H1 (cell line): ENCODE measurements around the gene AADACL2. TPM values are rescaled to one million over a fixed set of nuclear protein-coding genes. Genes with fewer than 3 reads are reported as not detected.

Source experiments
- CTCF ChIA-PET: fragments of 300-600 bp; sonication (Branson Sonifier 250); formaldehyde crosslinking; loops from one replicate; lab custom pipeline; 2021; ENCODE audit not compliant: partially characterized antibody; lab: Charles Lee
- POLR2A ChIA-PET: fragments of 300-600 bp; sonication (Branson Sonifier 250); formaldehyde crosslinking; loops from one replicate; lab custom pipeline; 2021; ENCODE audit warnings: inconsistent platforms; ENCODE audit not compliant: partially characterized antibody; lab: Charles Lee
- DNase-seq, 2 experiments: peaks; one replicate each; pipeline versions ENCODE4 v3.0.0 to v3.0.0-alpha.2; 2010 to 2022; ENCODE audit warnings: low spot score in 2 of 2, low read depth in 1 of 2, mixed read lengths in 1 of 2
- FAIRE-seq: peaks from 2 replicates; lab custom pipeline; 2011; peaks lifted over from hg19 to GRCh38; lab: Jason Lieb, UNC
- H2AFZ ChIP-seq: 2 replicates; pipeline ENCODE4 v1.8.1; 2012; ENCODE audit warnings: low read length, inconsistent platforms
- H2AK5ac ChIP-seq: 2 replicates; pipeline ENCODE4 v1.6.1; 2013; ENCODE audit warnings: low read depth, low read length
- H2BK120ac ChIP-seq: replicated peaks from 2 replicates; pipeline ENCODE3; 2013; ENCODE audit warnings: low read depth, low read length, inconsistent platforms
- H2BK12ac ChIP-seq: 2 replicates; pipeline ENCODE4 v1.6.1; 2013; ENCODE audit warnings: low read depth, low read length
- H2BK15ac ChIP-seq: 2 replicates; pipeline ENCODE4 v1.6.1; 2013; ENCODE audit warnings: low read length
- H2BK20ac ChIP-seq: 2 replicates; pipeline ENCODE4 v1.6.1; 2013; ENCODE audit warnings: low read length
- H2BK5ac ChIP-seq: 2 replicates; pipeline ENCODE4 v1.6.1; 2013; ENCODE audit warnings: low read depth, low read length
- H3K14ac ChIP-seq: 2 replicates; pipeline ENCODE4 v1.6.1; 2013; ENCODE audit warnings: inconsistent platforms; ENCODE audit not compliant: insufficient read length
- H3K18ac ChIP-seq: 2 replicates; pipeline ENCODE4 v1.6.1; 2013; ENCODE audit warnings: low read length; ENCODE audit errors: extremely low read depth
- H3K23ac ChIP-seq: 2 replicates; pipeline ENCODE4 v1.6.1; 2013; ENCODE audit warnings: inconsistent platforms; ENCODE audit not compliant: insufficient read length
- H3K23me2 ChIP-seq: 2 replicates; pipeline ENCODE4 v1.6.1; 2013; ENCODE audit warnings: low read depth, low read length
- H3K27ac ChIP-seq: 2 replicates; pipeline ENCODE4 v1.6.1; 2011; ENCODE audit warnings: low read depth, low read length, inconsistent platforms
- H3K27me3 ChIP-seq, 4 experiments: replicated peaks in 1 of 4; 1 replicate in 1 of 4; 2 replicates in 3 of 4; pipeline versions ENCODE4 v1.6.1 to v1.8.1; 2011 to 2013; ENCODE audit warnings: low read length in 3 of 4, mild to moderate bottlenecking in 3 of 4, inconsistent platforms in 2 of 4, mixed read lengths in 2 of 4, moderate library complexity in 1 of 4; ENCODE audit not compliant: control insufficient read depth in 3 of 4, insufficient read depth in 3 of 4; ENCODE audit errors: extremely low read depth in 1 of 4
- H3K36me3 ChIP-seq, 4 experiments: 2 replicates each; pipeline versions ENCODE4 v1.6.1 to v1.8.1; 2011 to 2013; ENCODE audit warnings: mild to moderate bottlenecking in 4 of 4, low read length in 3 of 4, moderate library complexity in 2 of 4, control low read depth in 1 of 4, inconsistent platforms in 1 of 4; ENCODE audit not compliant: insufficient read depth in 4 of 4, control insufficient read depth in 2 of 4
- H3K4ac ChIP-seq: replicated peaks from 2 replicates; pipeline ENCODE3; 2013; ENCODE audit warnings: low read length, low read depth, mixed read lengths, inconsistent platforms; ENCODE audit not compliant: insufficient read length
- H3K4me1 ChIP-seq, 4 experiments: replicated peaks in 1 of 4; 1 replicate in 1 of 4; 2 replicates in 3 of 4; pipeline versions ENCODE4 v1.6.1 to v1.8.1; 2011 to 2013; ENCODE audit warnings: low read length in 3 of 4, inconsistent platforms in 2 of 4, mixed read lengths in 1 of 4; ENCODE audit not compliant: insufficient read depth in 4 of 4, control insufficient read depth in 3 of 4
- H3K4me2 ChIP-seq, 2 experiments: 2 replicates each; pipeline versions ENCODE4 v1.6.1 to v1.8.1; 2011 to 2013; ENCODE audit warnings: low read depth in 2 of 2, low read length in 2 of 2, control low read depth in 1 of 2, inconsistent platforms in 1 of 2, mild to moderate bottlenecking in 1 of 2; ENCODE audit not compliant: insufficient read depth in 1 of 2
- H3K4me3 ChIP-seq, 4 experiments: fragments of 200-600, 300-600 bp in 1 of 4; sonication (generic), shearing (Covaris generic), sonication (Bioruptor Twin) in 1 of 4; 2 replicates each; pipeline versions ENCODE4 v1.5.1 to v1.8.1; 2011 to 2016; ENCODE audit warnings: low read length in 4 of 4, low read depth in 3 of 4, control low read depth in 2 of 4, inconsistent platforms in 2 of 4, mild to moderate bottlenecking in 2 of 4, mixed read lengths in 1 of 4, moderate library complexity in 1 of 4; ENCODE audit not compliant: insufficient read depth in 2 of 4; ENCODE audit errors: extremely low read depth in 1 of 4
- H3K56ac ChIP-seq: replicated peaks from 2 replicates; pipeline ENCODE3; 2013; ENCODE audit warnings: low read depth, mild to moderate bottlenecking, mixed read lengths, low read length, inconsistent platforms; ENCODE audit not compliant: insufficient read length
- H3K79me1 ChIP-seq: 2 replicates; pipeline ENCODE4 v1.6.1; 2013; ENCODE audit warnings: low read depth, low read length, control low read depth
- H3K79me2 ChIP-seq, 2 experiments: 2 replicates each; pipeline versions ENCODE4 v1.6.1 to v1.8.1; 2012 to 2013; ENCODE audit warnings: low read length in 2 of 2, mild to moderate bottlenecking in 2 of 2, inconsistent platforms in 1 of 2; ENCODE audit not compliant: insufficient read depth in 2 of 2, control insufficient read depth in 1 of 2
- H3K9ac ChIP-seq, 4 experiments: replicated peaks in 1 of 4; 1 replicate in 1 of 4; 2 replicates in 3 of 4; pipeline versions ENCODE4 v1.6.1 to v1.8.1; 2011 to 2013; ENCODE audit warnings: low read depth in 3 of 4, low read length in 3 of 4, control low read depth in 2 of 4, mild to moderate bottlenecking in 2 of 4, moderate library complexity in 2 of 4, inconsistent platforms in 1 of 4; ENCODE audit errors: extremely low read depth in 1 of 4
- H3K9me3 ChIP-seq, 2 experiments: 2 replicates each; pipeline versions ENCODE4 v1.6.1 to v1.8.1; 2012 to 2013; ENCODE audit warnings: mild to moderate bottlenecking in 2 of 2, moderate library complexity in 2 of 2, control low read depth in 1 of 2, inconsistent platforms in 1 of 2, low read depth in 1 of 2, low read length in 1 of 2, mixed read lengths in 1 of 2; ENCODE audit not compliant: insufficient read depth in 2 of 2
- H4K20me1 ChIP-seq, 2 experiments: replicated peaks in 1 of 2; 2 replicates each; pipeline versions ENCODE3 to v1.8.1; 2011 to 2013; ENCODE audit warnings: inconsistent platforms in 2 of 2, low read length in 2 of 2, mild to moderate bottlenecking in 1 of 2; ENCODE audit not compliant: insufficient read depth in 2 of 2, control insufficient read depth in 1 of 2
- H4K5ac ChIP-seq: 2 replicates; pipeline ENCODE4 v1.6.1; 2013; ENCODE audit warnings: low read length, low read depth, mixed read lengths, inconsistent platforms; ENCODE audit not compliant: insufficient read length
- H4K8ac ChIP-seq: 2 replicates; pipeline ENCODE4 v1.8.0; 2013; ENCODE audit warnings: mild to moderate bottlenecking, moderate library complexity, low read length, inconsistent platforms; ENCODE audit not compliant: insufficient read depth; ENCODE audit errors: extremely low read depth
- H4K91ac ChIP-seq: replicated peaks from 2 replicates; pipeline ENCODE3; 2013; ENCODE audit warnings: low read length, mixed read lengths, inconsistent platforms; ENCODE audit not compliant: insufficient read length
- ATF3 ChIP-seq: IDR thresholded peaks from 2 replicates; pipeline ENCODE4 v1.6.1; 2011; ENCODE audit warnings: low read depth, mild to moderate bottlenecking, low read length; ENCODE audit not compliant: insufficient read depth
- BACH1 ChIP-seq: IDR thresholded peaks from 2 replicates; pipeline ENCODE4 v1.6.1; 2012; ENCODE audit warnings: low read length, improper control_type of control experiment
- FOSL1 ChIP-seq: IDR thresholded peaks from 2 replicates; pipeline ENCODE4 v1.6.1; 2011; ENCODE audit warnings: mild to moderate bottlenecking, low read depth, low read length, moderate library complexity; ENCODE audit not compliant: insufficient read depth
- GABPA ChIP-seq: IDR thresholded peaks from 2 replicates; pipeline ENCODE4 v1.6.1; 2011; ENCODE audit warnings: mild to moderate bottlenecking, low read length, moderate library complexity, borderline replicate concordance; ENCODE audit not compliant: insufficient read depth
- JUND ChIP-seq: IDR thresholded peaks from 2 replicates; pipeline ENCODE4 v1.6.1; 2011; ENCODE audit warnings: mild to moderate bottlenecking, improper control_type of control experiment, low read length
- KDM4A ChIP-seq: IDR thresholded peaks from one replicate; pipeline ENCODE4 v1.7.1; 2012; ENCODE audit warnings: low read depth, mild to moderate bottlenecking, moderate library complexity, low read length, inconsistent platforms; ENCODE audit not compliant: severe bottlenecking
- NRF1 ChIP-seq: IDR thresholded peaks from 2 replicates; pipeline ENCODE4 v1.6.1; 2011; ENCODE audit warnings: mild to moderate bottlenecking, low read depth, low read length, improper control_type of control experiment
- POLR2A ChIP-seq, 2 experiments: IDR thresholded peaks; 1 replicate in 1 of 2; 2 replicates in 1 of 2; pipeline ENCODE4 v1.6.1; 2011; ENCODE audit warnings: low read depth in 2 of 2, low read length in 2 of 2, mild to moderate bottlenecking in 2 of 2; ENCODE audit errors: control extremely low read depth in 1 of 2
- RBBP5 ChIP-seq: IDR thresholded peaks from 2 replicates; pipeline ENCODE4 v1.7.1; 2012; ENCODE audit warnings: low read depth, mild to moderate bottlenecking, inconsistent platforms, low read length, moderate library complexity, borderline replicate concordance
- RNF2 ChIP-seq: fragments of 200-900, 300-1000 bp; sonication (generic); IDR thresholded peaks from 2 replicates; pipeline ENCODE4 v1.7.1; 2016; ENCODE audit warnings: borderline replicate concordance, low read depth, mild to moderate bottlenecking, antibody characterized with exemption, low read length; ENCODE audit not compliant: poor library complexity, severe bottlenecking; ENCODE audit errors: missing control alignments
- SAP30 ChIP-seq: fragments of 300-600 bp; sonication (generic); IDR thresholded peaks from 2 replicates; pipeline ENCODE4 v1.7.1; 2012; ENCODE audit warnings: low read length, moderate library complexity, mild to moderate bottlenecking, inconsistent platforms; ENCODE audit not compliant: insufficient read depth, insufficient replicate concordance
- TAF1 ChIP-seq: IDR thresholded peaks from 2 replicates; pipeline ENCODE4 v1.6.1; 2011; ENCODE audit warnings: mild to moderate bottlenecking, low read depth, low read length
- TAF7 ChIP-seq: optimal IDR thresholded peaks from 2 replicates; pipeline ENCODE3; 2011; ENCODE audit warnings: low read depth, mild to moderate bottlenecking, inconsistent platforms, low read length, moderate library complexity, borderline replicate concordance
- TCF12 ChIP-seq: IDR thresholded peaks from 2 replicates; pipeline ENCODE4 v1.6.1; 2011; ENCODE audit warnings: low read depth, mild to moderate bottlenecking, low read length
- YY1 ChIP-seq: IDR thresholded peaks from 2 replicates; pipeline ENCODE4 v1.6.1; 2011; ENCODE audit warnings: low read depth, mild to moderate bottlenecking, low read length
- polyA plus RNA-seq, 7 experiments: library from polyadenylated mRNA; depleted of rRNA in 3 of 7; stranded (reverse) in 5 of 7; unstranded in 2 of 7; fragments of >200 nt in 5 of 7; fragments of 200-250 nt in 2 of 7; gene quantifications; 1 replicate in 5 of 7; 2 replicates in 1 of 7; 4 replicates in 1 of 7; pipeline versions ENCODE4 v1.2.1 to v1.2.3, GENCODE V29; 2011 to 2013; ENCODE audit warnings: missing spikeins in 2 of 7, mixed read lengths in 2 of 7
- total RNA-seq: library from RNA; stranded (reverse); fragmentation: NEBNext Ultra II Directional; extraction: Animal tissue kit (Norgen Biotek cat#: 25700); gene quantifications from 2 replicates; pipeline ENCODE4 v1.2.1, GENCODE V29; 2021

AADACL2 gene
- total and polyA plus RNA-seq, 2 of the 8 experiments (the other 6 are each of a cell fraction or from before 2014, with no cell fraction given): not detected

- Histone ChIP-seq H3K79me1 (no peaks in the 10 kb centered on the region), H2BK20ac (no peak overlapping the region), H3K18ac (no peak overlapping the region), H4K8ac (no peak overlapping the region), H3K4me3 (no peak overlapping the region), H3K56ac (no peak overlapping the region), H2AFZ (no peak overlapping the region), H3K27me3 (no peaks in the 10 kb centered on the region), H2AK5ac (no peak overlapping the region), H3K14ac (no peak overlapping the region), H3K4ac (no peak overlapping the region), H2BK5ac (no peak overlapping the region), H3K79me2 (no peaks in the 10 kb centered on the region), H2BK120ac (no peak overlapping the region), H3K36me3 (no peaks in the 10 kb centered on the region), H3K4me1 (no peaks in the 10 kb centered on the region), H2BK15ac (no peak overlapping the region), H4K91ac (no peak overlapping the region), H4K20me1 (no peaks in the 10 kb centered on the region), H4K5ac (no peak overlapping the region), H3K23me2 (no peaks in the 10 kb centered on the region), H3K27ac (no peak overlapping the region), H2BK12ac (no peak overlapping the region), H3K9me3 (no peaks in the 10 kb centered on the region), H3K23ac (no peak overlapping the region), H3K4me2 (no peak overlapping the region), H3K9ac (no peak overlapping the region)
- CTCF ChIA-PET: interaction anchor here (1.0 kb wide), 1 partner anchor 9 kb away, joined by 3 read pairs; no protein-coding TSS in a partner anchor
- POLR2A ChIA-PET: no interaction called here
- DNase-seq: no peak
- FAIRE-seq: no peak
- TF ChIP-seq BACH1 (no peak), RBBP5 (no peak), RNF2 (no peak), NRF1 (no peak), SAP30 (no peak), FOSL1 (no peak), ATF3 (no peak), TCF12 (no peak), JUND (no peak), GABPA (no peak), TAF7 (no peak), YY1 (no peak), TAF1 (no peak), POLR2A (IDR thresholded peaks at IDR 0.05; ENCODE audit: control extremely low read depth in 1 of 2, low read depth in 2 of 2, low read length in 2 of 2) (no peak), KDM4A (no peak)
Observed at GRCh38 chr3:151787626-151788025, 53.9 kb downstream of the AADACL2 start.
